NCI-H2171 treated with DMSO at 0.1 percent for 48 hours (cell line): ENCODE measurements around the gene FBN2.
"Not testable (repeated sequence)": the region's sequence is repeated elsewhere in the genome, so short reads cannot be mapped to it uniquely, and the experiment has no call there.

Experiments used
- DNase-seq: peaks from one replicate; lab custom pipeline; 2025; lab: John Stamatoyannopoulos, UW

Gene FBN2

DNA sequence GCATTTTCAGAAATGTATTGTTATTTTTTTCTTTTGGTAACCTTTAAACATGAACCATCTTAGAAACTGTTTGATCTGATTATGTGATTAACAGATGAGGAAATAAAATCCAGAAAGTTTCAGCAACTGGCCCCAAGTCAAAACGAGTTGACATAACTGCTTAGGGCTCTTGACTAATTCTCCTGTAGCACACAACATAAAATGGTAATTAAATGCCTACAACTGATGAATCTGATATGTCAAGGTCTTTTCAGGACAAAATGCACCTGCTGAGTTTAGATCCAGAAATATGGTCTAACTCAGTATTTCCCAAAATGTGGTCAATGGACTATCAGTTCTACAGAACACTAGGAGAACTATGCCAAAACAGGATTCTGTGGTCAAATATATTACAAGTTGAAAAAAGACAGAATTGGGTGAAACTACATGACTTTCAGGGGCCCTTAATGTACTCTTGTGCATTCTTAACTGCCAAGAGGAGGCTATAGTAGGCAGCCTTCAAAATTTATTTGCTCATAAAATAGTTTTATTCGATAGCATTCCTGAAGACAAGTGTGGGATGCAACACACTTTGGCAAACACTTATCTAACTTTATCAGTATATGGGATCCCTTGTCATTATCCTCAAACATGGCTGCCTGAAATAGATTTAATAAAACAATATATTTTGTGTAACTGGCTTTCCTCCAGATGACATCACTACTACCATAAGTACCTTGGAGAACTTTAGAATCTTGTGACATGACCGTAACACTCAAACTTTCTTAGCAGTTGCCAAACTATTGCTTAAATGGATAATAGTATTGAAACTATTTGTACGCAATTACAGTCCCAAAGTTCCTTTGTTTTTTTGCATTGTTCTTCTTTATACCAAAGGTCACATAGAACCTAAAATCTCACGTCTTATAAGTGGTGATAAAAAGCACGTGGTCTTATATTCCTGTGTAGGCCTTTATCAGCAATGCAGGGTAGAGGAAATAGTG lies 59.4 kb downstream of the FBN2 start:
- DNase-seq, result no peak

GRCh38 chr5:128477944-128478343 lies 60.1 kb downstream of the FBN2 start:
- DNase-seq, result no peak

GRCh38 chr5:128475693-128476092 lies 62.4 kb downstream of the FBN2 start:
- no peak for DNase-seq

DNA sequence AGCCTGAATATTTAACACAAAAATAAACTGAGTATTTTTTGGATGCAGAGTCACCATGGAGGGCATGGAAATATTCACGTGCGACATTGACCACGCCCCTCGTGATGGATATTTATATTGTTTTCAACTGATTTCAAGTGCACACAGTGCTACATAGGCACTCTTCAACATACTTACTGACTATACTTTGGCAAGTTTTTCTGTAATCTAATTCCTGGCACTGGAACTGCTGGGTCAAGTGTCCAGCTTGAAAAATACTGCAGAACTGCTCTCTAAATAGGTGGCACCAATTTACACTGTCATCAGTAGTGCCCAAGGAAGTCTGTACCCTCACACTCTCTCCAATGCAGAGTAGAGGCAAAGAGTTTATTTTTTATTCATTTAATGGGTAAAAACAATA lies 65.1 kb downstream of the FBN2 start:
- no peak for DNase-seq

- DNase-seq, result no peak
Observed at GRCh38 chr5:128472036-128472435, 66.0 kb downstream of the FBN2 start.

DNA sequence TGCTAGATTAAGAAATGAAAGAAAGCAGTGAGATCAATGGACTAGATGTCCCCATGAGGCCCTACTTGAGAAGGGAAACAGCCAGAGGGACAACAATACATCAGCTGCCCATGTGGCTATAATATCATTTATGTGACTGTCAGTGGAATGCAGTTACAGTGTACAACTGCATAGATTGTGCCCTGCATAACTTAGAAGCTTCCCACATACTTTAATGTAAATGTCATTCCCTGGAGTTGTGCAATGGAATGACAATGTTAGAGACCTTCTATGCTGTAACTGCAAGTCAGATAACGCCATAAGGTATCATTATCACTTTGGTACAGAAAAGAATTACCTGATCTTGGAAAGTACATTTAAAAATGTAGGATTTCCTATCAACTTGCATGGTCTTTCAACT lies 67.4 kb downstream of the FBN2 start:
- no peak for DNase-seq

GRCh38 chr5:128469912-128470311 lies 68.1 kb downstream of the FBN2 start:
- DNase-seq, result no peak

DNA sequence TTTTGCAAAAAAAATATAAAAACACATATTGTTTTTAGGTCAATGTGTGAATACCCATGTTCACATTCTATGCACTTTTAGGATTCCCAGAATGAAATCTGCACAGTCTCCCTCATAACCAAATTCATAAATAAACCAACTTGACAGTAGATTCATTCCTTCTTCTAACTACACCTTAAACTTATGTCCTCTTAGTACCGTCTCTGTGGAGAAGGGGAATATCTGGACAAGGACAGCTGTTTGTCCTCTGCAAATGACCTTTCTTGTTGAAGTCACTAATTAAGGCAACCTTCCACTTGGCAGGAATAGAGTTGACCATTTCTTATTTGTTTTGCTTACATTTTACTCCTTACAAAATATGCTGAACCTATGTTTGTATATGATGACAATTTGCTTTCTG lies 71.1 kb downstream of the FBN2 start:
- DNase-seq, result no peak

DNA sequence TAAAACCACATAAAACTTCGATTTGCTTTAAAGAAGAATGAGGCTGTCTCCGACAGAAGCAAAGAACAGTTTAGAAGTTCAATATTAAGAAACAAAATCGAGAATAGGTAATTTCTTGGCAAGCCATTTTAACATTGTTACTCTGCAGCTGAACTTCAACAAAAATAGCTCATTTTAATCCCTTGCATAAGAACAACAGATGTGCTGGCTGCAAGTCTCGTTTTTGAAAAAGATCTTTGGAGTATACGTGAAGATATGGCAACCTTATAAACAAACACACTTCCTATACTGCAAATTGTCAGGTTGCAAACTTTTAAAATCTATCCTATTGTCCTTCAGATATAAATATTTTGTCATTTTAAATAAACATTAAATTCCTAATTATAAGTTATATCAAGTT lies 71.5 kb downstream of the FBN2 start:
- DNase-seq, result no peak

DNA sequence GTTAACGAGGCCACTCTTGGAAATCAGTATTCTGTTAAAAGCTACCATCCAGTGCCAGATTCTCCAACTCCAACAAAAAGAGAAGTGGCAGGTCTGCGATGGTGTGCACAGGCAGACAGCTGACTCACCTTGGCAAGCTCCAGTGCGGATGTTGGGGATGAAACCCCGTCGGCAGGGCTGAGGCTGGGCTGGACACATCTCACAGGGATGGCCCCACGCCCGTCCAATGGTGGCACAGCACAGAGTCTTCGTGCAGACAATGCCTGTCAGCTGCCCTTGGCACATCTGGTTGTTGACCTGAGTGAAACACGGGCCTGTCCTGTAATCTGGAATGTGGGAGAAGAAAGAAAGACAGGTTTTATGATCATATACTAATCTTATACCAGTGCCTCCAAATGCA lies 73.4 kb downstream of the FBN2 start:
- no peak for DNase-seq

DNA sequence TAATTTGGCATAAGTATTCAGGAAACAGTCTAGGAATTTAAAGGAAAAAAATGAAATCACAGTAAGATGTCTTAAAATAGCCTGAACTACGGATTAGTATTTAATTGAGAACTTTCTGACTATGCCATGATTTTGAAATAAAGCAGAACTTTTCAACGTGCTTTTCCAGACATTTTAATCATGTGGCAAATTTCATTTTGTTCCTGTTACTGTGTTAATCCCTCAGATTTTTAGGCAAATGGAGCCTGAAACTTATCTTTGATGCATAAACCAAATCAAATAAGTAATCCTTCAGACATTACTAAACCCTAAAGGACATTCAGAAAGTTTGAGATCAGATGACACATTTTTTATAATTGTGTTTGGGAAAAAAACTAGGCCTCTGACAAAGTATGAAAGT lies 75.7 kb downstream of the FBN2 start:
- DNase-seq, result no peak

- DNase-seq, result not testable (repeated sequence)
Observed at GRCh38 chr5:128457147-128457915, 80.7 kb downstream of the FBN2 start.

DNA sequence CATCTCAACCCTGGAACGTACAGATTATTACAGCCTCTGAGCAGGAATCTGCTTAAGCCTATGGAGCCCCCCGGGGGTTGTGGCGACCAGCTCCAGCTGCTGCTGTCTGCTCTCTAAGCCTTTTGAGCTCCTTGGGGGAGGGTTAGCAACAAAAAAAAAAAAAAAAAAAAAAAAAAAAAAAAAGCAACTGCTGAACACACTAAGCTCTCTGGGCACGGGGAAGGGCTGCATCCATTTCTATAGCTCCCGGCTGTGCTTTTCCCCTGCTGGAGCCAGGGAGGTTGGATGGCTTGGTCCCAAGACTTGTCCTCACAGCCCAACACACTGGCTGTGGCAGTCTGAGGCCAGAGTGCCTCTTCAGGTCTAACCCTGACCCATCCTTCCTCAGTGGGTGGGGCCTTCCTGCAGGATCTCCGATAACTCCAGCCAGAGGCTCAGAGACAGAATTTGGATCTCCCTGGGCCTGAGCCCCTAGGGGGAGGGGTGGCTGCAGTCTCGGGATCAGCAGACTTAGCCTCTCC lies 82.1 kb downstream of the FBN2 start:
- peak; percentile 70 for DNase-seq

GRCh38 chr5:128453121-128453520 lies 84.9 kb downstream of the FBN2 start:
- DNase-seq, result peak; percentile 4

- DNase-seq, result not testable (repeated sequence)
Observed at GRCh38 chr5:128447224-128447623, 90.8 kb downstream of the FBN2 start.

GRCh38 chr5:128441941-128442350 lies 96.1 kb downstream of the FBN2 start:
- no peak for DNase-seq

DNA sequence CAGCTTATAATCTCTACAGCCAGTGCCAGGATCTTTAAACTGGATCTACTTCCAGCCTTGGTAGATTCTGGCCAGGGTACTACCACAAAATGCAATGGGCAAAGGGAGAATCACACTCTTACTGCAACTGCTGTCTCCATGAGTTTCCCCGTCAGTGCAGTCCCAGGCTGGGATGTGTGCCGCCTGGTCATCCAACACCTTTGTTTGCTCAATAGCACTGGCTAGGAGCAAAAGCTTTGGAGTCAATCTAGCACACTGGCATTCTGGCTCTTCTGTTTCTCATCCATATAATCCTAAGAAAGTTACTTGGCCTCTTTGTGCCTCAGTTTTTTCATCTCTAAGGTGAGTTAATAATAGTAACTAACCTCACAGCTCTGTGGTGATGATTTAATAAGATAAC lies 96.9 kb downstream of the FBN2 start:
- no peak for DNase-seq

DNA sequence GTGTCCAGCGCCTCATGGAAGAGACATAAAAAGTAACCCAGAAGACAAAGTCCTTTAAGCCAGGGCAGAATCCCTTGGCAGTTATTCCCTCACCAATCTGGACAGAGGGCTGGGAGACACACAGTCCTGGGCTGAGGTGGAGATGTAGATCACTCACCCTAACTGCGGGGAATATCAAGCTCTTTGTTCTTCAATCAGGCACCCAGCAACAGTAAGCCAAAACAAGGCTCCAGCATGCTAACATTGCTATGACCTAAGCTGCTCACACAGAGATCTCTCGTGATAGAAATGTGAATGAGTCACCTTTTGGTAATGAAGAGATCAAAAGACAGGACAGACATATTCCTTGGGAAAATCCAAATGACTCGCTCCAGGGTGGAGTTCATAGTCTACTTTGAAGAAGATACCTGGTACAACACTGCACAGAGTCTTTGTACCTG lies 101.3 kb downstream of the FBN2 start:
- DNase-seq, result no peak

DNA sequence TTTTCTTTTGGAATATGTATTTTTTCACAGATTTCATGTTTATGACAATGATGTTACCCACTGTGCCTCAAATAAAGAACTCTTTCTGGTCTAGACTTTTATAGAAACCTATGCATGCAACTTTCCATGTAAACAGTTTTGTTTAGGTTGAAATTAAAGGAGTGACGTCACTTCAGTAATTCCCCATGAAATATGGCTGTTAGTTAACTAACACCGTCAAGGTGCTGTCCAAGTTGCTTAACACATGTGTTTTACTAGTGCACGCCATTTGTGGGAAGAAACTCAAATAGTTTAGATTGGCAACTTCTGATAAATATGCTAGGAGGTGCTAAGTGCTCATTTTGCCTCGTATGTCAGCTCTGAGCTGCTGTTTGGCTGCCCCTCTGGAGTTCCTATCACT lies 102.2 kb downstream of the FBN2 start:
- no peak for DNase-seq

- DNase-seq, result no peak
Observed at GRCh38 chr5:128434993-128435392, 103.1 kb downstream of the FBN2 start.

- DNase-seq, result no peak
Observed at GRCh38 chr5:128432913-128433440, 105.1 kb downstream of the FBN2 start.

DNA sequence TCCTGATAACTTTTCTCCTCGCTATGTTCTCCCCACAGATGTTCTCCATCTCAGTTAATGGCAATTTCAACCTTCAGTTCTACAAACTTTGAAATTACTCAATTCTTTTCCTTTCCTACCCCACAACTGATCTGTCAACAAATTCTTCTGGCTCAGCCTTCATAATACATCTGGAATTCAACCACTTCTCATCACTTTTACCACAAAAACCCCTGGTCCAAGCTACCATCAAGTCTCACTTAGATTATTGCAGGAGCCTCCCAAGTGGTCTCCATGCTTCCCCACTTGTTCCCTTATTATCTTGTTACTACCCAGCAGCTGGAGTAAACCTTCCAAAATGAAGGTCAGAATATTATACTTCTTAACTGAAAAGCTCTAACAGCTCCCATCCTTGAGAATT lies 110.1 kb downstream of the FBN2 start:
- DNase-seq, result no peak
